GM03348 (cell line): ENCODE results near the gene HS2ST1.
"Not testable (repeated sequence)": the region's sequence is repeated elsewhere in the genome, so short reads cannot be mapped to it uniquely, and the experiment has no call there.

Experiments used
- DNase-seq: peaks from one replicate; pipeline ENCODE4 v3.0.0; 2012; ENCODE audit warnings: low spot score

The HS2ST1 gene

GRCh38 chr1:87023326-87023725, 108.9 kb downstream of the HS2ST1 start:
- DNase-seq, result no peak

- DNase-seq, result peak; percentile 33
These were observed 110.6 kb downstream of the HS2ST1 start for GRCh38 chr1:87024936-87025540.

- DNase-seq, result not testable (repeated sequence)
These were observed 113.1 kb downstream of the HS2ST1 start for GRCh38 chr1:87027561-87027960.

- no peak for DNase-seq
These were observed 114.1 kb downstream of the HS2ST1 start for GRCh38 chr1:87028576-87028975.

- DNase-seq, result no peak
These were observed 116.6 kb downstream of the HS2ST1 start for GRCh38 chr1:87030740-87031690.

GRCh38 chr1:87034351-87034750, 119.9 kb downstream of the HS2ST1 start:
- DNase-seq, result no peak

- DNase-seq, result no peak
These were observed 124.7 kb downstream of the HS2ST1 start for GRCh38 chr1:87039096-87039495.

GRCh38 chr1:87042111-87042811, 127.8 kb downstream of the HS2ST1 start:
- no peak for DNase-seq

- DNase-seq, result no peak
These were observed 130.0 kb downstream of the HS2ST1 start for GRCh38 chr1:87044424-87044823.

GRCh38 chr1:87044840-87045239, 130.4 kb downstream of the HS2ST1 start:
- no peak for DNase-seq

GRCh38 chr1:87045761-87046304, 131.4 kb downstream of the HS2ST1 start:
- DNase-seq, result no peak

- DNase-seq, result no peak
These were observed 132.5 kb downstream of the HS2ST1 start for GRCh38 chr1:87046951-87047350.

- DNase-seq, result no peak
These were observed 133.8 kb downstream of the HS2ST1 start for GRCh38 chr1:87048237-87048636.

- DNase-seq, result no peak
These were observed 137.5 kb downstream of the HS2ST1 start for GRCh38 chr1:87051965-87052364.

GRCh38 chr1:87052400-87052799, 138.0 kb downstream of the HS2ST1 start:
- DNase-seq, result no peak

GRCh38 chr1:87052961-87053360, 138.5 kb downstream of the HS2ST1 start:
- no peak for DNase-seq

- DNase-seq, result no peak
These were observed 139.0 kb downstream of the HS2ST1 start for GRCh38 chr1:87053446-87053845.

- DNase-seq, result no peak
These were observed 142.5 kb downstream of the HS2ST1 start for GRCh38 chr1:87056974-87057373.

GRCh38 chr1:87058343-87058649, 143.9 kb downstream of the HS2ST1 start:
- DNase-seq, result peak; percentile 18

- DNase-seq, result no peak
These were observed 147.3 kb downstream of the HS2ST1 start for GRCh38 chr1:87061742-87062156.

GRCh38 chr1:87062687-87063086, 148.3 kb downstream of the HS2ST1 start:
- DNase-seq, result no peak

GRCh38 chr1:87064309-87064708, 149.9 kb downstream of the HS2ST1 start:
- DNase-seq, result no peak

- no peak for DNase-seq
These were observed 150.6 kb downstream of the HS2ST1 start for GRCh38 chr1:87064986-87065385.
